Ectodermal cell (in vitro differentiated cells): Measurements from ENCODE around the gene SCNN1B.

Experiments
- H3K27ac ChIP-seq: 2 replicates; pipeline ENCODE4 v1.7.0; 2013; ENCODE audit warnings: mild to moderate bottlenecking, low read depth, low read length; ENCODE audit not compliant: insufficient read depth, poor library complexity, severe bottlenecking
- H3K27me3 ChIP-seq: 2 replicates; pipeline ENCODE4 v1.7.0; 2013; ENCODE audit warnings: mild to moderate bottlenecking, low read length; ENCODE audit not compliant: insufficient read depth, control insufficient read depth, poor library complexity, severe bottlenecking
- H3K36me3 ChIP-seq: one replicate; pipeline ENCODE4 v1.7.0; 2013; ENCODE audit warnings: low read length; ENCODE audit not compliant: control insufficient read depth, insufficient read depth
- H3K4me1 ChIP-seq: one replicate; pipeline ENCODE4 v1.7.0; 2013; ENCODE audit warnings: low read length; ENCODE audit not compliant: control insufficient read depth, insufficient read depth
- H3K4me3 ChIP-seq: 2 replicates; pipeline ENCODE4 v1.7.0; 2013; ENCODE audit warnings: low read depth, low read length, control low read depth; ENCODE audit not compliant: insufficient read depth
- H3K9me3 ChIP-seq: 2 replicates; pipeline ENCODE4 v1.7.0; 2013; ENCODE audit warnings: mild to moderate bottlenecking, low read length, moderate library complexity; ENCODE audit not compliant: control insufficient read depth
- WGBS, 2 experiments: methylation state at CpG; one replicate each; pipeline ENCODE4 v1.1.7; 2013; ENCODE audit warnings: missing lambda C conversion rate in 2 of 2; 5-methylcytosine and 5-hydroxymethylcytosine counted together

Gene SCNN1B

DNA sequence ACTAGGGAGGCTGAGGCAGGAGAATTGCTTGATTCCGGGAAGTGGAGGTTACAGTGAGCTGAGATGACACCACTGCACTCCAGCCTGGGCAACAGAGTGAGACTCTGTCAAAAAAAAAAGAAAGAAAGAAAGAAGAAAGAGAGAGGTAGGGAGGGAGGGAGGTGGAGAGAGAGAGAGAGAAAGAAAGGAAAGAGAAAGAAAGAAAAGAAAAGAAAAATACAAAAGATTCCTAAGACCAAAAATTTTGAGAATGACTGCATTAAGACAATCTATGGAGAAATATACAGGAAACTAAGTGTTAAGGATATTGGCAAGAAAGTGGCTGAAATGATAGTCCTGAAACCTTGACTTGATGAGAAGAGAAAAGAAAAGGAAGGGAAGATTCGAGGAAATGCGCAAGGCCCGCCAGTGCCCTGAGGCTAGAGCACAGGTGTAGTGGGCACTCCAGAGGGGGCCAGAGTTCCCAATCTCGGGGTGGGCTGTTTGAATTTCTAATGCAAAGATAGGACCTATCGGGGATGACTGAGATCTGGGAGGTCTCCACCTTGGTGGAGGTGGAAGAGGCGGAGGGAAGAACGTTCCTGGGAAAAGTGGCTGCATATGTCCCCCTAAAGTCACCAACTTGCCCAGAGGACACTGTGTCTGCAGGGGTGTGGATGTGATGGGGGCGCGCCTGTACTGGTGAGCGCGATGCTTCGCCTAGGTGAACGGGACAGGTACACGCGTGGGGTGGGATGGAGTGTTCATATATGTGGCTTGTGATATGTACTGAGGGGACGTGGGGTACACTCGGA lies 654 bp upstream of the SCNN1B start:
- H3K4me1 ChIP-seq, result no peaks in the 10 kb centered on the region
- H3K27ac ChIP-seq, result no peak overlapping the region
- 26 to 27% methylated on average over 18 of the region's 18 CpGs for WGBS, 2 experiments
- no peaks in the 10 kb centered on the region for H3K36me3 ChIP-seq
- H3K4me3 ChIP-seq, result peak overlapping the region; percentile 46
- H3K9me3 ChIP-seq, result no peaks in the 10 kb centered on the region
- peaks cover 42% of the 10 kb centered on the region for H3K27me3 ChIP-seq

- 88 to 90% methylated on average over 7 of the region's 7 CpGs for WGBS, 2 experiments
- H3K36me3 ChIP-seq, result no peaks in the 10 kb centered on the region
- H3K9me3 ChIP-seq, result no peaks in the 10 kb centered on the region
- H3K27ac ChIP-seq, result no peak overlapping the region
- no peak overlapping the region for H3K4me3 ChIP-seq
- no peaks in the 10 kb centered on the region for H3K4me1 ChIP-seq
- H3K27me3 ChIP-seq, result peaks cover 42% of the 10 kb centered on the region
Observed at GRCh38 chr16:23303685-23304084, 1.6 kb downstream of the SCNN1B start.

- Histone ChIP-seq H3K9me3 (no peaks in the 10 kb centered on the region), H3K36me3 (no peaks in the 10 kb centered on the region), H3K4me3 (no peak overlapping the region), H3K4me1 (no peaks in the 10 kb centered on the region), H3K27ac (no peak overlapping the region), H3K27me3 (peaks cover 42% of the 10 kb centered on the region)
- 90 to 100% methylated on average over 1 to 2 of the region's 2 CpGs for WGBS, 2 experiments
Observed at GRCh38 chr16:23304620-23305019, 2.5 kb downstream of the SCNN1B start.

DNA sequence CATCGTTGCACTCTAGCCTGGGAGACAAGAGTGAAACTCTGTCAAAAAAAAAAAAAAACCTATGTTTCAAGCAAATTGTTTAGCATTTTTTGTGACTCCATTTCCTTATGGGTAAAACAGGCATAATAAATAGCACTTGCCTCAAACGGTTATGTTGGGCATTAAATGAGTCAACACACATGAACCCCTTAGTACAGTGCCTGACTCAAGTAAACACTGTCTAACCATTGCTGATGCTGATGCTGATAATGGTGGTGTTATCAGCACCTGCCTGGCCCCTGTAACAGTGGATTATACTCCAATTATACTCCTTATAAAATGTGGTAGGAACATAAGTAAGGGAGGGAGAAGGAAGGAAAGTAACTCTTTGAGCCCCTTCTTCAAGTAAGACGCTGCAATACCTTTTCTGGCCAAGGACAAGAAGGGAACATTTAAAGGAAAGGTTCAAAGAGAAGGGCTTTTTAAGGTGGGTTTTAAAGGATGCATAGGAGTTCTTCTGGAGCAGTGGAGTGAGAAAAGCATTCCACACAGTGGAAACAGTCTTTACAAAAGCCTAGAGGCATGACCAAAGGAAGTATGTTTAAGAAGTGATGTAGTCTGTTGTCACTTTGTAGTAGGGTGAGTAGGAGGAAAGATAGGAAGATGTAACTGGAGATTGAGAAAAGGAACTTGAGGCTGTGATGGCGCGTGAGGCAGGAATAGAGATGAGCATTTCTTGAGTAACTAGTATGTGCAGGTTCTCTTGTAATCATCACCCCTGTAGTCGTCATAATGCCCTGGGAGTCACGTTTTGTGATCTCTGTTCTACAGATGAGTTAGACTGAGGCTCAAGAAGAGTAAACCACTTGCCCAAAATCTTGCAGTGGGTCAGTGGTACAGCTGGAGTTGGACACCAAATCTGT lies 4.3 kb downstream of the SCNN1B start:
- no peaks in the 10 kb centered on the region for H3K36me3 ChIP-seq
- 91 to 92% methylated on average over 7 of the region's 7 CpGs for WGBS, 2 experiments
- no peaks in the 10 kb centered on the region for H3K9me3 ChIP-seq
- no peaks in the 10 kb centered on the region for H3K4me1 ChIP-seq
- H3K27ac ChIP-seq, result no peak overlapping the region
- peaks cover 30% of the 10 kb centered on the region for H3K27me3 ChIP-seq
- no peak overlapping the region for H3K4me3 ChIP-seq

DNA sequence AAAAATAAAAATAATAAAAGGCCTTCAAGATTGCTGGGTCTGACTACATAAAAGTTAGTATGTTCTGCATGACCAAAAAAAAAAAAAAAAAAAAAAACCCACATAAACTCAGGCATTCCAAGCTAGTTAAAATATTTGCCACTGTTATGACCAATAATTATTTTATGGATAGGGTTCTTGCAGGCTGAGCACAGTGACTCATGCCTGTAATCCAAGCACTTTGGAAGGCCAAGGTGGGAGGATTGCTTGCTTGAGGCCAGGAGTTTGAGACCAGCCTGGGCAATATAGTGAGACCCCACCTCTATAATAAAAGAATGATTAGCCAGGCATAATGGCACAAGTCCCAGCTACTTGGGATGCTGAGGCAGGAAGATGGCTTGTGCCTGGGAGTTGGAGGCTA lies 8.1 kb downstream of the SCNN1B start:
- Histone ChIP-seq H3K27me3 (no peaks in the 10 kb centered on the region), H3K9me3 (no peaks in the 10 kb centered on the region), H3K27ac (no peak overlapping the region), H3K36me3 (no peaks in the 10 kb centered on the region), H3K4me1 (no peaks in the 10 kb centered on the region), H3K4me3 (no peak overlapping the region)

DNA sequence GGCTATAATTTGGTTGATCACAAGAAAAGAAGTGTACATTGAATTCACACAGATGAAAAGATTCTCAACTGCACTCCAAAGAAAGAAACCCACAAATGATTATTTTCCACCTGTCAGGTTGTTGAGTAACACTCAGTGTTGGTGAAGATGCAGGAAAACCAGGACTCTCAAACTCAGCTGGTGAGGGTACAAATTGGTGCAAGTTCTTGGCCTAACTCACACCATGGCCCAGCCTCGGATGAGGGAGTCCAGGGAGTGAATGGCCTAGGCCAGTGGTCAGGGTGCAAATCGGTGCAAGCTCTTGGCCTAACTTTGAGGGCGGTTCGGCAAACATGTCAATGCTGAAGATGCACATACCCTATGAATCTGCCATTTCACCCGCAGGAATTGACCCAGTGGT lies 8.6 kb downstream of the SCNN1B start:
- Histone ChIP-seq H3K27ac (no peak overlapping the region), H3K4me3 (no peak overlapping the region), H3K36me3 (no peaks in the 10 kb centered on the region), H3K4me1 (no peaks in the 10 kb centered on the region), H3K27me3 (no peaks in the 10 kb centered on the region), H3K9me3 (no peaks in the 10 kb centered on the region)
- WGBS, 2 experiments, result 92 to 95% methylated on average over 5 of the region's 5 CpGs

GRCh38 chr16:23316232-23316631 lies 14.1 kb downstream of the SCNN1B start:
- Histone ChIP-seq H3K36me3 (no peaks in the 10 kb centered on the region), H3K4me3 (no peak overlapping the region), H3K27ac (no peak overlapping the region), H3K9me3 (no peaks in the 10 kb centered on the region), H3K4me1 (no peaks in the 10 kb centered on the region), H3K27me3 (no peaks in the 10 kb centered on the region)
- WGBS, 2 experiments, result 90 to 92% methylated on average over 2 of the region's 2 CpGs

DNA sequence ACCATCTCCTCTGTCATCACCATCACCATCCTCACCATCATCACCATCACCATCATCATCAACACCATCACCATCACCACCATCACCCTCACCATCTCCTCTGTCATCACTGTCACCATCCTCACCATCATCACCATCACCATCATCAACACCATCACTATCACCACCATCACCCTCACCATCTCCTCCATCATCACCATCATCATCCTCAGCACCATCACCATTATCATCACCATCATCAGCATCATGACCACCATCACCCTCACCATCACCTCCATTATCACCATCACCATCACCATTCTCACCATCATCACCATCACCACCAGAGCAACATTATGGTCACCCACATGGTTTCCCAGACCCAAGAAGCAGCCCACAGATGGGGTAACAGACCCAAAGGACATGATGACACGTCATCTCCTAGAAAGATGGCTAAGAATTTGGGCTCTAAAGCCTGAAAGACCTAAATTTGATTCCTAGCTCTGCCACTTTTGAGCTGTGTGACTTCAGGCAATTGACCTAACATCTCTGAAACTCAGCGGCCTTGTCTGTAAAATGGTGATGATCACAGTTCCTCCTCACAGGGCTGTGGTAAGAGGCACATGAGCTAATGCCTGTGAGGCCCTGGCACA lies 14.6 kb downstream of the SCNN1B start:
- no peaks in the 10 kb centered on the region for H3K9me3 ChIP-seq
- no peak overlapping the region for H3K27ac ChIP-seq
- no peak overlapping the region for H3K4me3 ChIP-seq
- 96 to 97% methylated on average over 2 of the region's 2 CpGs for WGBS, 2 experiments
- H3K27me3 ChIP-seq, result no peaks in the 10 kb centered on the region
- H3K4me1 ChIP-seq, result no peaks in the 10 kb centered on the region
- H3K36me3 ChIP-seq, result no peaks in the 10 kb centered on the region

- H3K4me1 ChIP-seq, result no peaks in the 10 kb centered on the region
- H3K4me3 ChIP-seq, result no peak overlapping the region
- H3K27me3 ChIP-seq, result no peaks in the 10 kb centered on the region
- WGBS, 2 experiments, result 77 to 82% methylated on average over 8 of the region's 8 CpGs
- no peak overlapping the region for H3K27ac ChIP-seq
- no peaks in the 10 kb centered on the region for H3K9me3 ChIP-seq
- no peaks in the 10 kb centered on the region for H3K36me3 ChIP-seq
Observed at GRCh38 chr16:23317266-23317661, 15.2 kb downstream of the SCNN1B start.

GRCh38 chr16:23317751-23318150 lies 15.6 kb downstream of the SCNN1B start:
- Histone ChIP-seq H3K27ac (no peak overlapping the region), H3K4me3 (no peak overlapping the region), H3K27me3 (no peaks in the 10 kb centered on the region), H3K4me1 (no peaks in the 10 kb centered on the region), H3K9me3 (no peaks in the 10 kb centered on the region), H3K36me3 (no peaks in the 10 kb centered on the region)
- WGBS, 2 experiments, result 94 to 100% methylated on average over 2 of the region's 2 CpGs
